Measurements from ENCODE around the gene DHCR24. TPM values are rescaled to one million over a fixed set of nuclear protein-coding genes. Genes with fewer than 3 reads are reported as not detected.

DHCR24 gene
- total and polyA plus RNA-seq, 2 of the 13 experiments (the other 11 are each of a cell fraction or from before 2014, with no cell fraction given) = 374 to 448 TPM

DNA sequence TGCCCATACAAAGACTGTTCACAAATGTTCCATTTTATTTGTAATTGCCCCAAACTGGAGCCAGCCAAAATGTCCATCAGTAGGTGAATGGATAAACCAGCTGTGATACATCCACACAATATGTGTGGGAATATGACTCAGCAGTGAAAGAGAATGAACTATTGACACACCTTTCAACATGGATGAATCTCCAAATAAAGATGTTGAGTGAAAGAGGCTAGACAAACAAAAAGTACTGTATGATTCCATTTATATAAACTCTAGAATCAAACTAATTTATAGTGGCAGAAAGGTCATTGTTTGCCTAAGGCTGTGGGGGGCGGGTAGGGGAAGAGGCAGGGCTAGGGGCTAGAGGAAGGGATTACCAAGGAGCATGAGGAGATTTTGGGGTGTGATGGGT, 4.5 kb downstream of the DHCR24 start (continued):
- TF ChIP-seq ZNF354B (CRISPR knock-in tag; IDR thresholded peaks at IDR 0.05) (no peak), SOX13 (IDR thresholded peaks at IDR 0.05) (no peak), SOX13 (CRISPR knock-in tag; conservative IDR thresholded peaks at IDR 0.05 in 1 of 2, IDR thresholded peaks at IDR 0.05 in 1 of 2) (peak in 1 of 2 experiments; percentile 31; a peak in 1 of 4 replicates), ZNF496 (CRISPR knock-in tag; IDR thresholded peaks at IDR 0.05; ENCODE audit: insufficient replicate concordance) (no peak), ZFP41 (CRISPR knock-in tag; IDR thresholded peaks at IDR 0.05; ENCODE audit: borderline replicate concordance) (no peak), TAF15 (IDR thresholded peaks at IDR 0.05; ENCODE audit: low read depth, low read length, poor library complexity, severe bottlenecking) (no peak), NFE2L2 (IDR thresholded peaks at IDR 0.05; ENCODE audit: low read length) (peak; percentile 62), PPARG (CRISPR knock-in tag; conservative IDR thresholded peaks at IDR 0.05) (no peak), TMF1 (CRISPR knock-in tag; IDR thresholded peaks at IDR 0.05; ENCODE audit: low read depth) (no peak), ZNF10 (CRISPR knock-in tag; IDR thresholded peaks at IDR 0.05; ENCODE audit: borderline replicate concordance, low read depth) (no peak), SAP130 (CRISPR knock-in tag; IDR thresholded peaks at IDR 0.05; ENCODE audit: low read depth) (peak; percentile 71), ZNF124 (CRISPR knock-in tag; IDR thresholded peaks at IDR 0.05) (no peak), SIN3B (IDR thresholded peaks at IDR 0.05; ENCODE audit: low read length) (no peak), ARHGAP35 (CRISPR knock-in tag; IDR thresholded peaks at IDR 0.05; ENCODE audit: borderline replicate concordance) (no peak), ZNF713 (CRISPR knock-in tag; IDR thresholded peaks at IDR 0.05) (no peak), ZKSCAN5 (CRISPR knock-in tag; IDR thresholded peaks at IDR 0.05) (no peak), FOSL2 (CRISPR knock-in tag; IDR thresholded peaks at IDR 0.05) (peak; percentile 76; the same call in 1 of the 2 replicates), ZNF577 (CRISPR knock-in tag; IDR thresholded peaks at IDR 0.05; ENCODE audit: borderline replicate concordance, low read depth) (no peak)
- TF ChIP-seq, protein P1, sequence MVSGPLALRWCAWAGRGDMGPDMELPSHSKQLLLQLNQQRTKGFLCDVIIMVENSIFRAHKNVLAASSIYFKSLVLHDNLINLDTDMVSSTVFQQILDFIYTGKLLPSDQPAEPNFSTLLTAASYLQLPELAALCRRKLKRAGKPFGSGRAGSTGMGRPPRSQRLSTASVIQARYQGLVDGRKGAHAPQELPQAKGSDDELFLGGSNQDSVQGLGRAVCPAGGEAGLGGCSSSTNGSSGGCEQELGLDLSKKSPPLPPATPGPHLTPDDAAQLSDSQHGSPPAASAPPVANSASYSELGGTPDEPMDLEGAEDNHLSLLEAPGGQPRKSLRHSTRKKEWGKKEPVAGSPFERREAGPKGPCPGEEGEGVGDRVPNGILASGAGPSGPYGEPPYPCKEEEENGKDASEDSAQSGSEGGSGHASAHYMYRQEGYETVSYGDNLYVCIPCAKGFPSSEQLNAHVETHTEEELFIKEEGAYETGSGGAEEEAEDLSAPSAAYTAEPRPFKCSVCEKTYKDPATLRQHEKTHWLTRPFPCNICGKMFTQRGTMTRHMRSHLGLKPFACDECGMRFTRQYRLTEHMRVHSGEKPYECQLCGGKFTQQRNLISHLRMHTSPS (CRISPR knock-in tag; IDR thresholded peaks at IDR 0.05; ENCODE audit: low read depth) = no peak
- TF ChIP-seq, protein P2, sequence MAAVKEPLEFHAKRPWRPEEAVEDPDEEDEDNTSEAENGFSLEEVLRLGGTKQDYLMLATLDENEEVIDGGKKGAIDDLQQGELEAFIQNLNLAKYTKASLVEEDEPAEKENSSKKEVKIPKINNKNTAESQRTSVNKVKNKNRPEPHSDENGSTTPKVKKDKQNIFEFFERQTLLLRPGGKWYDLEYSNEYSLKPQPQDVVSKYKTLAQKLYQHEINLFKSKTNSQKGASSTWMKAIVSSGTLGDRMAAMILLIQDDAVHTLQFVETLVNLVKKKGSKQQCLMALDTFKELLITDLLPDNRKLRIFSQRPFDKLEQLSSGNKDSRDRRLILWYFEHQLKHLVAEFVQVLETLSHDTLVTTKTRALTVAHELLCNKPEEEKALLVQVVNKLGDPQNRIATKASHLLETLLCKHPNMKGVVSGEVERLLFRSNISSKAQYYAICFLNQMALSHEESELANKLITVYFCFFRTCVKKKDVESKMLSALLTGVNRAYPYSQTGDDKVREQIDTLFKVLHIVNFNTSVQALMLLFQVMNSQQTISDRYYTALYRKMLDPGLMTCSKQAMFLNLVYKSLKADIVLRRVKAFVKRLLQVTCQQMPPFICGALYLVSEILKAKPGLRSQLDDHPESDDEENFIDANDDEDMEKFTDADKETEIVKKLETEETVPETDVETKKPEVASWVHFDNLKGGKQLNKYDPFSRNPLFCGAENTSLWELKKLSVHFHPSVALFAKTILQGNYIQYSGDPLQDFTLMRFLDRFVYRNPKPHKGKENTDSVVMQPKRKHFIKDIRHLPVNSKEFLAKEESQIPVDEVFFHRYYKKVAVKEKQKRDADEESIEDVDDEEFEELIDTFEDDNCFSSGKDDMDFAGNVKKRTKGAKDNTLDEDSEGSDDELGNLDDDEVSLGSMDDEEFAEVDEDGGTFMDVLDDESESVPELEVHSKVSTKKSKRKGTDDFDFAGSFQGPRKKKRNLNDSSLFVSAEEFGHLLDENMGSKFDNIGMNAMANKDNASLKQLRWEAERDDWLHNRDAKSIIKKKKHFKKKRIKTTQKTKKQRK (IDR thresholded peaks at IDR 0.05; ENCODE audit: low read length) = no peak
- TF ChIP-seq, protein P3, sequence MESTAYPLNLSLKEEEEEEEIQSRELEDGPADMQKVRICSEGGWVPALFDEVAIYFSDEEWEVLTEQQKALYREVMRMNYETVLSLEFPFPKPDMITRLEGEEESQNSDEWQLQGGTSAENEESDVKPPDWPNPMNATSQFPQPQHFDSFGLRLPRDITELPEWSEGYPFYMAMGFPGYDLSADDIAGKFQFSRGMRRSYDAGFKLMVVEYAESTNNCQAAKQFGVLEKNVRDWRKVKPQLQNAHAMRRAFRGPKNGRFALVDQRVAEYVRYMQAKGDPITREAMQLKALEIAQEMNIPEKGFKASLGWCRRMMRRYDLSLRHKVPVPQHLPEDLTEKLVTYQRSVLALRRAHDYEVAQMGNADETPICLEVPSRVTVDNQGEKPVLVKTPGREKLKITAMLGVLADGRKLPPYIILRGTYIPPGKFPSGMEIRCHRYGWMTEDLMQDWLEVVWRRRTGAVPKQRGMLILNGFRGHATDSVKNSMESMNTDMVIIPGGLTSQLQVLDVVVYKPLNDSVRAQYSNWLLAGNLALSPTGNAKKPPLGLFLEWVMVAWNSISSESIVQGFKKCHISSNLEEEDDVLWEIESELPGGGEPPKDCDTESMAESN (CRISPR knock-in tag; conservative IDR thresholded peaks at IDR 0.05) = no peak
- TF ChIP-seq, protein P4, sequence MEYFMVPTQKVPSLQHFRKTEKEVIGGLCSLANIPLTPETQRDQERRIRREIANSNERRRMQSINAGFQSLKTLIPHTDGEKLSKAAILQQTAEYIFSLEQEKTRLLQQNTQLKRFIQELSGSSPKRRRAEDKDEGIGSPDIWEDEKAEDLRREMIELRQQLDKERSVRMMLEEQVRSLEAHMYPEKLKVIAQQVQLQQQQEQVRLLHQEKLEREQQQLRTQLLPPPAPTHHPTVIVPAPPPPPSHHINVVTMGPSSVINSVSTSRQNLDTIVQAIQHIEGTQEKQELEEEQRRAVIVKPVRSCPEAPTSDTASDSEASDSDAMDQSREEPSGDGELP (IDR thresholded peaks at IDR 0.05; ENCODE audit: borderline replicate concordance, low read depth) = peak; percentile 54; the same call in 1 of the 2 replicates

Data from HepG2 (cell line).